B cell (primary cell): ENCODE results near the gene CD68. TPM values are rescaled to one million over a fixed set of nuclear protein-coding genes. Genes with fewer than 3 reads are reported as not detected.

Experiments used
- ATAC-seq: fragments of 200-7000 bp; cut with Tn5 transposase; one replicate; pipeline ENCODE4 v1.10.0; 2021; ENCODE audit warnings: low read depth, mild to moderate bottlenecking, moderate number of reproducible peaks, moderate library complexity
- CTCF ChIA-PET: fragments of 350-600 bp; sonication (Branson Sonifier 250); formaldehyde crosslinking; loops from one replicate; lab custom pipeline; 2021; ENCODE audit warnings: antibody characterized with exemption, inconsistent platforms; lab: Charles Lee
- POLR2A ChIA-PET: fragments of 350-600 bp; sonication (Branson Sonifier 250); formaldehyde crosslinking; loops from one replicate; lab custom pipeline; 2021; ENCODE audit warnings: antibody characterized with exemption; lab: Charles Lee
- DNase-seq: peaks from one replicate; pipeline ENCODE4 v3.0.0; 2013
- H2AFZ ChIP-seq: 2 replicates; pipeline ENCODE4 v1.6.1; 2012; ENCODE audit warnings: mild to moderate bottlenecking, low read depth, low read length; ENCODE audit not compliant: insufficient read depth, poor library complexity, severe bottlenecking
- H3K27ac ChIP-seq, 2 donors: 1 replicate in 1 of 2; 2 replicates in 1 of 2; pipeline ENCODE4 v1.5.1; 2012 to 2013; ENCODE audit warnings: low read length in 2 of 2, mild to moderate bottlenecking in 2 of 2, moderate library complexity in 1 of 2
- H3K27me3 ChIP-seq, 4 experiments: fragments of 200-600 bp in 1 of 4; sonication (generic) in 1 of 4; replicated peaks in 1 of 4; 1 replicate in 2 of 4; 2 replicates in 2 of 4; pipeline versions ENCODE4 v1.6.1 to v1.7.0; 2013 to 2016; ENCODE audit warnings: low read length in 3 of 4, mild to moderate bottlenecking in 2 of 4, mixed read lengths in 1 of 4, moderate library complexity in 1 of 4; ENCODE audit not compliant: insufficient read depth in 4 of 4, control insufficient read depth in 3 of 4; ENCODE audit errors: control extremely low read depth in 1 of 4
- H3K36me3 ChIP-seq, 2 experiments: replicated peaks in 1 of 2; 1 replicate in 1 of 2; 2 replicates in 1 of 2; pipeline versions ENCODE4 v1.6.1 to v1.7.1; 2013; ENCODE audit warnings: low read length in 1 of 2; ENCODE audit not compliant: insufficient read depth in 2 of 2, control insufficient read depth in 1 of 2; ENCODE audit errors: control extremely low read depth in 1 of 2, extremely low read depth in 1 of 2
- H3K4me1 ChIP-seq, 2 donors: fragments of 200-600 bp in 1 of 2; sonication (generic) in 1 of 2; 1 replicate in 1 of 2; 2 replicates in 1 of 2; pipeline versions ENCODE4 v1.5.1 to v1.6.1; 2013 to 2017; ENCODE audit warnings: low read length in 2 of 2; ENCODE audit not compliant: control insufficient read depth in 2 of 2, insufficient read depth in 2 of 2
- H3K4me2 ChIP-seq: replicated peaks from 2 replicates; pipeline ENCODE3; 2012; ENCODE audit warnings: mild to moderate bottlenecking, low read depth, low read length; ENCODE audit not compliant: poor library complexity, severe bottlenecking
- H3K4me3 ChIP-seq, 5 experiments: fragments of 200-600 bp in 1 of 5; sonication (generic) in 1 of 5; 1 replicate in 3 of 5; 2 replicates in 2 of 5; pipeline versions ENCODE4 v1.5.1 to v1.7.0; 2011 to 2016; ENCODE audit warnings: low read length in 4 of 5, mild to moderate bottlenecking in 4 of 5, low read depth in 2 of 5, control low read depth in 1 of 5, moderate library complexity in 1 of 5; ENCODE audit not compliant: insufficient read depth in 1 of 5; ENCODE audit errors: control extremely low read depth in 1 of 5, extremely low read depth in 1 of 5
- H3K79me2 ChIP-seq: fragments of 200-600 bp; sonication (generic); one replicate; pipeline ENCODE4 v1.6.0; 2016; ENCODE audit warnings: low read length; ENCODE audit not compliant: control insufficient read depth, insufficient read depth
- H3K9ac ChIP-seq: fragments of 200-600 bp; sonication (generic); 2 replicates; pipeline ENCODE4 v1.6.1; 2017; ENCODE audit warnings: mild to moderate bottlenecking, low read length, moderate library complexity
- H3K9me3 ChIP-seq, 3 donors: one replicate each; pipeline versions ENCODE4 v1.6.1 to v1.7.1; 2013; ENCODE audit warnings: low read length in 2 of 3; ENCODE audit not compliant: control insufficient read depth in 2 of 3, insufficient read depth in 1 of 3; ENCODE audit errors: control extremely low read depth in 1 of 3
- H4K20me1 ChIP-seq: 2 replicates; pipeline ENCODE4 v1.6.0; 2012; ENCODE audit warnings: mild to moderate bottlenecking, low read length; ENCODE audit not compliant: insufficient read depth, control insufficient read depth, poor library complexity, severe bottlenecking
- H3K27ac Mint-ChIP-seq: one replicate; pipeline ENCODE4 v1.8.0; 2021; ENCODE audit warnings: mixed read lengths
- H3K27me3 Mint-ChIP-seq: one replicate; pipeline ENCODE4 v1.8.0; 2021; ENCODE audit warnings: mixed read lengths
- H3K4me1 Mint-ChIP-seq: one replicate; pipeline ENCODE4 v1.8.0; 2021; ENCODE audit warnings: mixed read lengths
- H3K4me3 Mint-ChIP-seq: one replicate; pipeline ENCODE4 v1.8.0; 2021; ENCODE audit warnings: mixed read lengths
- H3K9me3 Mint-ChIP-seq: one replicate; pipeline ENCODE4 v1.8.0; 2022; ENCODE audit warnings: mixed read lengths; ENCODE audit not compliant: insufficient read depth
- EZH2 ChIP-seq: IDR thresholded peaks from 2 replicates; pipeline ENCODE4 v1.6.1; 2012; ENCODE audit warnings: borderline replicate concordance, low read depth, mild to moderate bottlenecking, moderate library complexity, low read length; ENCODE audit not compliant: insufficient read depth, poor library complexity, severe bottlenecking
- WGBS: methylation state at CpG from one replicate; pipeline ENCODE4 v1.1.5; 2013; ENCODE audit warnings: missing lambda C conversion rate; ENCODE audit not compliant: insufficient coverage; 5-methylcytosine and 5-hydroxymethylcytosine counted together
- intact Hi-C: fragments of 100-400 bp; cut with micrococcal nuclease; formaldehyde crosslinking; loops from one replicate; pipeline ENCODE4 v1.10.0; 2022
- polyA plus RNA-seq: library from polyadenylated mRNA; depleted of rRNA; stranded (reverse); fragments of >200 nt; gene quantifications from 2 replicates; pipeline ENCODE4 v1.2.3, GENCODE V29; 2012
- total RNA-seq, 2 donors: library from RNA; stranded (reverse); fragments of 120-200 nt in 1 of 2; gene quantifications; 1 replicate in 1 of 2; 2 replicates in 1 of 2; pipeline versions ENCODE4 v1.2.3 to v1.2.4, GENCODE V29; 2013 to 2022
- TF ChIP-seq, protein P1 (sequence below): fragments of 200-600 bp; IDR thresholded peaks from one replicate; pipeline ENCODE4 v1.8.0; 2022; ENCODE audit warnings: antibody characterized with exemption, mild to moderate bottlenecking

Gene CD68
- total and polyA plus RNA-seq, 2 donors (not counting 1 experiment from before 2014, with no cell fraction given), result 3.9 to 12.9 TPM

DNA sequence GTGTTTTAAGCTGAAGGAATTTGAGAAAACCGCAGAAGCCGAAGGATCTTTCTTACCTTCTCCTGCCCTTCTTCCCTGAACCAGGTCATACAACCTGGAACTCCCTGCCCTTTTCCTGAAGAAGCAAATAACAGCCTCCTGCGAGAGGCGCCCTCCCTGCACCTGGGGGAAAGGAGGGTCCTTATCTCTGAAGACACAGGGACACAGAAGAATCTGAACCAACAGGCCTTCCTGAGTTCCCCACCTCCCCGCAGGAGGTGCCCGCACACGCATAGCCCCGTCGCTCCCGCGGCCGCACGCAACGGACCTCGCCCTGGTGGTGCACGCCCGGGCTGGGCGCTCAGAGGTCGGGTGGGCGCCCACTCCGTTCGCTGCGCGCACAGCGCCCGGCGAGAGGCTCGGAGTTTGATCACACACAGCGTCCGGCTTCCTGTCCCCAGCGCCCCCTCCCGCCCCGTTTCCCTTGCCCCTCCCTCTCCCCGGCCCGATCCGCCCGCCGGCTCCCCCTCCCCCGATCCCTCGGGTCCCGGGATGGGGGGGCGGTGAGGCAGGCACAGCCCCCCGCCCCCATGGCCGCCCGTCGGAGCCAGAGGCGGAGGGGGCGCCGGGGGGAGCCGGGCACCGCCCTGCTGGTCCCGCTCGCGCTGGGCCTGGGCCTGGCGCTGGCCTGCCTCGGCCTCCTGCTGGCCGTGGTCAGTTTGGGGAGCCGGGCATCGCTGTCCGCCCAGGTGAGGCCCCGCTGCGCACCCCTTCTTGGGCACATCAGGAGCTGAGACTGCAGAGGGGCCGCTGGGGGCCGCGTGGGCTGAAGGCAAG is 30.6 kb upstream of the CD68 start, which contains the start of gene TNFSF12:
Gene TNFSF12, plus strand, starts transcription at position 474 of the 816 bp plus-strand sequence. Its CDS starts 96 bp downstream, at position 570.
- DNase-seq (peak; percentile 61), ATAC-seq (peak; percentile 52)
- peak within 1 kb of the TSS; percentile 59 to 73 (median 72) for H3K4me3 ChIP-seq
- H3K27ac ChIP-seq, result peak within 1 kb of the TSS; percentile 54 to 92
- H3K9ac ChIP-seq, result peak within 1 kb of the TSS; percentile 74
- H4K20me1 ChIP-seq, result no peaks in the 10 kb centered on the region
- peak within 1 kb of the TSS; percentile 85 for H2AFZ ChIP-seq
- 2% methylated on average over 61 of the region's 65 CpGs for WGBS
- no peaks in the 10 kb centered on the region for H3K27me3 ChIP-seq
- Mint-ChIP-seq H3K4me3 (peak within 1 kb of the TSS; percentile 85), H3K27ac (peak within 1 kb of the TSS; percentile 91), H3K27me3 (no peaks in the 10 kb centered on the region), H3K9me3 (no peaks in the 10 kb centered on the region), H3K4me1 (peaks cover 42% of the 10 kb centered on the region)
- no peak for TF ChIP-seq EZH2
- peak within 1 kb of the TSS; percentile 90 for H3K4me2 ChIP-seq
- POLR2A ChIA-PET, result interaction anchor here (0.6 to 1.3 kb wide), 6 partner anchors 10 to 291 kb away, joined by 3 to 13 read pairs (median 4); partner anchors contain the start of genes POLR2A, TNFSF13 and TP53
- intact Hi-C loops, result no loop called here
- H3K4me1 ChIP-seq, result peaks cover 36 to 53% of the 10 kb centered on the region in 2 donors
- H3K9me3 ChIP-seq, result no peaks in the 10 kb centered on the region
- CTCF ChIA-PET, result interaction anchor here (1.0 to 25.0 kb wide), 5 partner anchors 11 to 40 kb away, joined by 3 to 666 read pairs (median 7); partner anchors contain the start of genes CD68, MPDU1, SENP3 and TNFSF13
- H3K79me2 ChIP-seq, result peaks cover 5% of the 10 kb centered on the region
- no peaks in the 10 kb centered on the region for H3K36me3 ChIP-seq

DNA sequence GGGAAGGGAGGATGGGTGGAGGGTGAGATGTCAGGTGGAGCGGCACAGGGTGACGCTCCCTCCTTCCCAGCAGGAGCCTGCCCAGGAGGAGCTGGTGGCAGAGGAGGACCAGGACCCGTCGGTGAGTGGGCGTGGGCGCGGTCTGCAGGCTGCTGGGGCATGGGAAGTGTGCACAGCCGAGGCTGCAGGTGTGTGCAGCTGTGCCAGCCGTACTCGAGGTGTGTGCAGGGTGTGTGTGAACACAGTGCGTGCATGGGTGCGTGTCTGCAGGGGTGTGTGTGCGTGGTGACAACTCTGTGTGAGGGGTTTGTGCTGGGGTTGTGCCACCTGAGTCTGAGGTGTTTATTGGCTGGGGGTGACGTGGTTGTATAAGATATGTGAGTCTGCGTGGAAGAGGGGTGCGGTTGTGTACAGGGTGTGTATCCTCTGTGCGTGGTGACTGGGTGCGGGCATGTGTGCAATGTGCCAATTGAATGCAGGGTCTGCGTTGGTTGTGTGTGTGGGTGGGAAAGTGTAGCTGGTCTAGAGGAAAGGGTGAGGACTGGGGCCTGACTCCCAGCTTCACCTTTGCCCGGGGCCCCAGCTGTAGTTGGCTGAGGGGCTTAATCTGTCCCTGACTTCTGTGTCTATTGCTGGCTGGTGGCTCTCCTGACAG is 29.9 kb upstream of the CD68 start:
- Histone ChIP-seq H3K27ac (peak overlapping the region; percentile 54 to 92), H3K79me2 (peaks cover 5% of the 10 kb centered on the region), H3K9me3 (no peaks in the 10 kb centered on the region), H3K4me2 (peak overlapping the region; percentile 90), H3K36me3 (no peaks in the 10 kb centered on the region), H3K9ac (peak overlapping the region; percentile 74), H4K20me1 (no peaks in the 10 kb centered on the region), H3K4me1 (peaks cover 39 to 57% of the 10 kb centered on the region in 2 donors), H3K27me3 (no peaks in the 10 kb centered on the region), H3K4me3 (peak overlapping the region in 4 of 5 experiments; percentile 59 to 73 (median 72)), H2AFZ (peak overlapping the region; percentile 85)
- intact Hi-C loops, result no loop called here
- ChIA-PET POLR2A (interaction anchor here (0.6 to 1.3 kb wide), 7 partner anchors 9 to 570 kb away, joined by 3 to 6 read pairs (median 4); partner anchors contain the start of genes POLR2A, TNFSF13 and TP53), CTCF (interaction anchor here (0.5 to 25.0 kb wide), 4 partner anchors 10 to 313 kb away, joined by 5 to 666 read pairs (median 66); partner anchors contain the start of genes SENP3 and TNFSF13)
- Mint-ChIP-seq H3K27ac (peak overlapping the region; percentile 91), H3K9me3 (no peaks in the 10 kb centered on the region), H3K4me3 (peak overlapping the region; percentile 85), H3K4me1 (peaks cover 45% of the 10 kb centered on the region), H3K27me3 (no peaks in the 10 kb centered on the region)
- no peak for TF ChIP-seq EZH2
- TF ChIP-seq, protein P1, sequence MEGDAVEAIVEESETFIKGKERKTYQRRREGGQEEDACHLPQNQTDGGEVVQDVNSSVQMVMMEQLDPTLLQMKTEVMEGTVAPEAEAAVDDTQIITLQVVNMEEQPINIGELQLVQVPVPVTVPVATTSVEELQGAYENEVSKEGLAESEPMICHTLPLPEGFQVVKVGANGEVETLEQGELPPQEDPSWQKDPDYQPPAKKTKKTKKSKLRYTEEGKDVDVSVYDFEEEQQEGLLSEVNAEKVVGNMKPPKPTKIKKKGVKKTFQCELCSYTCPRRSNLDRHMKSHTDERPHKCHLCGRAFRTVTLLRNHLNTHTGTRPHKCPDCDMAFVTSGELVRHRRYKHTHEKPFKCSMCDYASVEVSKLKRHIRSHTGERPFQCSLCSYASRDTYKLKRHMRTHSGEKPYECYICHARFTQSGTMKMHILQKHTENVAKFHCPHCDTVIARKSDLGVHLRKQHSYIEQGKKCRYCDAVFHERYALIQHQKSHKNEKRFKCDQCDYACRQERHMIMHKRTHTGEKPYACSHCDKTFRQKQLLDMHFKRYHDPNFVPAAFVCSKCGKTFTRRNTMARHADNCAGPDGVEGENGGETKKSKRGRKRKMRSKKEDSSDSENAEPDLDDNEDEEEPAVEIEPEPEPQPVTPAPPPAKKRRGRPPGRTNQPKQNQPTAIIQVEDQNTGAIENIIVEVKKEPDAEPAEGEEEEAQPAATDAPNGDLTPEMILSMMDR, result no peak
- ATAC-seq (peak; percentile 18), DNase-seq (peak; percentile 62)
- WGBS, result 27% methylated on average over 20 of the region's 20 CpGs
